ENCODE measurements around the gene RPL27A.

Gene RPL27A

DNA sequence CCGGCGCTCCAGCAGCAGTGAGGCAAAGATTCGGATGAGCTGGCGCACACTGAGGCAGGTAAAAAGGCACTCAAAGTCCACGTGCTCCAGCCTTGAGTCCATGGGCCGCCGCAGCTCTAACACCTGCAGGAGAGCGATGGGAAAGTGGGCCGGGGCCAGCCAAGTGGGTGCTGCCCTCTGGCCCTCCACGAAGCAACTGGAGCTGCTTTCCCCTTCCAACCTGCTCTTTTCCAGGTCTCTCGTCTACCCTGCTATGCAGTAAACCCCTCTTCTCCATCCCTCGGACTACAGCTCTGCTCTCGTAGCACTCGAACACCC lies 20.0 kb downstream of the RPL27A start:
- DNase-seq: no peak

DNA sequence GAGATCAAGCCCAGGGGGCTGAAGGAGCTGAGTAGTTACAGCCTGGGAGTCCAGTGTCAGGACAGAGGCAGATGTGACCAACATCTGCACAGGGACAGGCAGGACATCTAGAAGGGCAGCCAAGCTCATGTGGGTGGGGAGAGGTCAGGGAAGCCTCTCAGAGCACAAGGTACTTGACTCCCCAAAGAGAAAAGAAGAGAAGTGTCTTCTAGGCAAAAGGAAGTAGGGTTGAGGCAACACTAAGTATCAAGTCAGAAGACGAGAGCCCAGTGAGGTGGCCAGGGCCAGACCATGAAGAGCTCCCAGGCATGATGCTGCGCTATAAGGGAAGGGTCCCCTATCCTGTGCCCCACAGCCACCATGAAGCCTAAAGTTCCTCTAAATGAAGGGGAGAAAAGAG lies 21.5 kb downstream of the RPL27A start:
- DNase-seq: no peak

DNA sequence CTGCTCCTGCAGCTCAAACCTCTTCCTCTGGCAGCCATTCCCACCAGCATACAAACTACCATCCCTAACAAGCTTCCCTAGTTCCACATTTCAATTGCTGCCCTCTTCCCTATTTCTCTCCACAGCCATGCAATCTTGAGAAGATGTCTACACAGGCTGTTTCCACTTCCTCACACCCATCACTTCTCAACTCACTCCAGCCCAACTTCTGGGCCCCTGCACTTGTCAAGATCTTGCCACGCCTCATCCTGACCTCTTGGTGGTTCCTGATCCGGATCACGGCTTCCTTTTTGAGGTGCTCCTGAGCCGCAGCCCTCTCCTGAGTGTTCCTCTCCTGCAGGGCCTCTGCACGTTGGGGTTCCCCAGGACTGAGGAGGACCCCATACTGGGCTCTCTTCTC lies 22.6 kb downstream of the RPL27A start:
- no peak for DNase-seq

DNA sequence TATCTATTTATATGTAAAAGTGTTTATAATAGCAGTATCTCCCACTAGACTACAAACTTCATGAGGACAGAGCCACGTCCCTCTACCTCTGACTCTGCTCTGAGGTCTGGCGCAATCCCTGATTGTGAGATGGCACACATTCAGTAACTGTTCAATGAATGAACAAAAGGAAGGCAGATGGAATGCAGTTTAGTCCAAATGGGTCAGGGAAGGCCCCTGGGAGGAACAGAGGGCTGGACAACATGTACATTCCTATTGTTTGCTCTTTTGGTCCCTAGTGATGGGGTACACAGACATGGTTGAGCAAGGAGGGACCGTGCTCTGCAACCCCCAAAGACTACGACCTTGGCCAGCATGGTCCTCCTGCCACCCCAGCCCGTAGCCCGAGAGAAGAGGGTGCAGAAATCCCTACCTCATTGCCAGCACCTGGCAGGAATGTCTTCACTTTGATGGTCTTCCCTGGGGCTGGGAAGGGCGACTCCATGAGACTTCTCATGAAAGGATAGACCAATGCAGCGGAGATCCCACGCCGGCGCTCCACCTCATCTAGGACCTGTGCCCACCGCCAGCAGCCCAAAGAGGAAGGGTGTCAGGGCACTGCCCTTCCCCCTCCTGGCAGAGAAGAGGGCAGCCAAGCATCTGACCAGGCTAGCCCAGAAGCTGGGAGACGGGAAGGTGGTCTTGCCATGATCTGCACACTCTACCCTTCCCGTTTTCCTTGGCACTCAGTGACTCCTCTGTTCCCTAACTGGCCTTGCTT lies 24.3 kb downstream of the RPL27A start:
- DNase-seq: no peak

DNA sequence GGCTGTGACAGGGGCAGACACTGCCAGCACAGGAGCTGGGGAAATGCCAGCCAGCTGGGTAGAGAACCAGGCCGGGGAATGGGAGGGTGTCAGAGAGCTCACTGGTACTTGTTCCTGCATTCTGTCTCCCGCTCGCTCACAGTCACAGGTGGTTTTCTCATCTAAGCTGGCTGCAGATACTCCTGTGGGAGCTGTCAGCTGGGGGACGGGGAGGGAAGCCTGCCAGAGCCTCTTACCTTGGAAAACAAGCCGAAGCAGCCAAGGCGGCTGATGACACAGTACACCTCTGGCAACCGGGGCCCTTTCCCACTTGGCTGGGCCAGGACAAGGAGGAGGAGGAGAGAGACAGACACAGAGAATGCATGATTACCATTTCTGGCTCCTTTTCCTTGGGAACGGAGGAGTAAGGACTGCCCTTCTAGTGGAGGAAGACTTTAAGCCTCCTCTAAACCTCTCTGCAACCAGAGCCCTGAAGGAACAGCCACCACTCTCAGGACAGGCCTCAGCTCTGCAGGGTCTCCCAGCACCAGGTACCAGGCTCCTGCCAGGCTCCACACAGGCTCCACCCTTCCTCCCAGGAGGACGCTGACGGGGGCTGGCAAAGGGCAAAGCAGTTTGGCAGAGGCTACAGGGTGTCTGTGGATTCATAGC lies 25.1 kb downstream of the RPL27A start:
- DNase-seq: no peak

DNA sequence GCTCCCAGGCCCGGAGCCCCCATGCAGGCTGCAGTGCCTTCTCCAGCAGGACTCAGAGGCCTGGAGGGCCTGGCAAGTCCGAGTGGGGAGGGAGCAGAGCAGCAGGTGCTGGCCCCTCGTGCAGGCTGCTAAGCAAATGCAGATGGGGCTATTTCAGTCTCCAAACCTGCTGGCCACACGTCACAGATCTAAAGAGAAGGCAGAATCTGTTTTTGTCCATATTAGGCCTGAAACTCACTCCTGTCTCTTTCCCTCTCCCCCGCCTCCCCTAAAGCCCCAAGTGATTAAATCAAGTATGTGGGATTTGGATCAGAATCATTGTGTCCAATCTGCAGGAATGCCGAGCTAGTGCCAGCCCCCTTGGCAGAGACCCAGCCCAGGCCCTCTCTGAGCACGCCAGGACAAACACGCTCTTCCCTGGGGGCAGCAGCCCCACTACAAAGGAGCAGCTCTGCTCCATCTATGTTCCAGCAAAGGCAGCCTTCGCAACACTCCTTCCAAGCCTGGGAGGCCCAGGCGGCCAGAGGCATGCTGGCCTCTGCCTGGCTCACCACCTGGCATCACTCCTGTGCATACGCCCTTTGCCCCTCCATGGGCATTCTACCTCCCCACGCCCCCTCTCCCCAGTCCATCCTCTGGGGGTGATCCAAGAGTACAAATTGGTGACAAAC lies 26.5 kb downstream of the RPL27A start:
- no peak for DNase-seq

DNA sequence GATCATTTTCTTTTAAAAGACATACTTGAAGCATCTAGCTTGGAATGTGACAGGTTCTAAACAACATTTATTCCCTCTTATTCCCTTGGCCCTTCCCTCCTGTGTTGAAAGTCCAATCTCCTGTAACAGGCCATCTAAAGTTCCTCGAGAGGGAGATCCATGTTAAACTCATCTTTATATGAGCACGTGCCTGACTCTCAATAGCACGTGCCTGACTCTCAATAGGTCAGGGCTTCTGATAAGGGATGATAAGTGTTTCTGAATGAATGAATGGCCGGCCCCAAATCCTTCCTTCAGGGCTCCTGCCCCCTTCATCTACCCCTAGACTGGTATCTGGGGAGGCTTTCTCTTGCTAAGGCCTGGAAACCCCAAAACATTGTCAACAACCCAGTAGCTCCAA lies 27.2 kb downstream of the RPL27A start:
- DNase-seq: no peak

DNA sequence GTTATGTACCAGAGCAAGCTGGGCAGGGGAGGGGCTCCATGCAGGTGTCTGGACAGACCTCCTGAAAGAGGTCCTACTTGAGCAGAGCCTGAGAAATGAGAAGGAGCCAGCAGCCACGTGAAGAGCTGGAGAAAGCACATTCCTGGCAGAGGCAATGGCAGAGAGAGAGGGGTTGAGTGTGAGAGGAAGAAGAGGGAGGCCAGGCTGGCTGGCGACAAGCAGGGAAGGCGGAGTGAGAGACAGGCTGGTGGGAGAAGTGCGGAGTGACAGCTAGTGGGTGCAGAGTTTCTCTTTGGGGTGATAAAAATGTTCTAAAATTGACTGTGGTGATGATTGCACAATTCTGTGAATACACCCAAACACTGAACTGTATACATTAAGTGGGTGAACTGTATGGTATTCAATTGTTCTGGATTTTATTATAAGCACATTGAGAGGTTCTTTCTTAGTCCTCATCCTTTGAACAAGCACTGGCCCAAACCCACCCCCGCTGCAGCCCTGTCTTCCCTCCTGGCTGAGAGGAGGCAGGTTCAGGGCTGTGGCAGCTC lies 29.4 kb downstream of the RPL27A start:
- no peak for DNase-seq

DNA sequence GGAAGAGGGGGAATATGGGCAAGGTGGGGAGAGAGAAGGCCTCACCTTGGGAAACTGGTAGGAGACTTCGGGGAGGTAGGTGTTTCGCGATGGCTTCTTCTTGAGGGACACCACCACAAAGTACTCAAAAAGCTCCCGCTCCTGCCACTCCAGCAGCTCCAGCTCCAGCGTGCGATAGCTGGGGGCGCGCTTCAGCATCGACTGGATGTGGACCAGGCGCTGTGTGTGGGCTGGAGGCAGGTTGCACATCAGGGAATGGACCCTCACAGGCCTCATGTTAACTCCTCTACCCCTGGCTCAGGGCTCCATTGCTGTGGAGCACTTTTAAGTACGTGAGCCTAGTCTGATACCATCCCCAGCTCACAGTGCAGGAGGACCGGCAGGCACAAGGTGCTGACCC lies 29.9 kb downstream of the RPL27A start:
- no peak for DNase-seq

DNA sequence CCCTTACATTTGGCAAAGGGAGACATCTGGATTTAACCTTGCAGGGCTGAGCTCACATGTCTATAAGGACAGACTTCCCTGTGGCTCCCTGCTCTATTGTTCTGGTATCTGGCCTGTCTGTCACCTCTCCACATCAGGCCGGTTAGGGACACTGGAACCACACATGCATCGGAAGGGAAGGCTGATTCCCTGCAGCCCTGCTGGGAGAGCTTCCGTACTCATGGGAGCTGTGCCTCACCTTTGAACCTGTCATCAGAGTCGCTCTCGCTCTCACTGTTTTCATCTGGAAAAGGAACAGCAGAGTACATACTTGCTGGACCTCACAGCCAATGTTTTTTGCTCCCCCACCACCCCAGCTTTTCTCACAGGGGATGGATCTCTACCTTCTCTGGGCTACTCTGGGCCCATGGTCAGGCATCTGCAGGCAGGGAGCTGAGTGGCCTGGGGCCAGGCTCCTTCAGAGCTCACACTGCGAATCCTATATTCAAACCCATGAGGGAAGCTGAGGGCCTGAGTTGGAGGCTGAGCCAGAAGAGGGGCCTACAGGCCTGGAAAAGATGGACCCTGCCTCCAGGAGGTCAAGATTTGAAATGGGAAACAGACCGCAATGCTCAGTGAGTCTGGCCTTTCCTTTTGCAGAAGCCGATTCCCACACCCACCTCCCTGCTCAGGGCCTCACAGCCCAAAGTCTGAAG lies 31.3 kb downstream of the RPL27A start:
- no peak for DNase-seq

DNA sequence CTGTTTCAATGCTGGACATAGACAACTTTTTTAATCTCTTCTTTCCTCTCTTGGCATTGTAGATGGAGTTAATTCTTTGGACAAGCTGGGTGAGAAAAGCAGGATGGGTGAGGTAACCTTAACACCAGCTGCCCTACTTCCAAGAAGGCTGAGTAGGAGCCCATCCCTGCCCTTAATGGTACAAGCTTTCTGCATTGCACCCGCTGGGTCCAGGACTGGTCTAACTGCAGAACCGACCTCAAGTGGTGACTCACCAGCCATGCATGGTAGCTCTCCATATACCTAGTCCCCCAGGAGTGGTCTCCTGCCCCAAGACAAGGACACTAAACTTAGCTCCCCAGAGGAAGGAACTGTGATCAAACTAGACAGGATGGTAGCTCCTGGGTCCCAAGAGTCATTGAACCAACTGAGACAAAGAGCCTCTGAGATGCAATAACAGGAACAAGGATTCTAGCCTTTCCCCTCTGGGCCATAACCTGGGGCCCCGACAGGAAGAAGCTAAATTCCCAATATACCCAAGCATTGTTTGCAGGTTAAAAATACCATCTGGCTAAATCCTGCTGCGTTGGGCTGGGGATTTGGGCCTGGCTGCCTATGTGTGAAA lies 32.1 kb downstream of the RPL27A start:
- DNase-seq: no peak

DNA sequence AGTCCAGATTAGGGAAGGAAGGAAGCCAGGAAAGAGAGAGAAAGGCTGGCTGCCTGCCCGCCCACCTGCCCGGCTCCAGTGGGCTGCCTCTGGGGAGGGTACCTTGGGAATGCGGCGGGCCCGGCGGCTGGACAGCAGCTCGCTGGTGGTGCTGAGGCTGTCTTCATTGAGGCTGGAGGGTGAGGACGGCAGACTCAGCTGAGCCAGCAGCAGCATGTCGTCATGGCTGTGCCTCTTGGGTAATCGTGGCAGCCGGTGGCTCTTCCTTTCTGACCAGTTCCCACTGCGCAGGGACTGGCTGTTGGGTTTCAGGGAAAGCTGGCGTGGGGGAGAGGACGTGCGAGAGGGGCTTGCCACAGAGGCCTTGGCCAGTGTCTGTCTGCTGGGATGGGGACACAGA lies 32.9 kb downstream of the RPL27A start:
- no peak for DNase-seq

DNA sequence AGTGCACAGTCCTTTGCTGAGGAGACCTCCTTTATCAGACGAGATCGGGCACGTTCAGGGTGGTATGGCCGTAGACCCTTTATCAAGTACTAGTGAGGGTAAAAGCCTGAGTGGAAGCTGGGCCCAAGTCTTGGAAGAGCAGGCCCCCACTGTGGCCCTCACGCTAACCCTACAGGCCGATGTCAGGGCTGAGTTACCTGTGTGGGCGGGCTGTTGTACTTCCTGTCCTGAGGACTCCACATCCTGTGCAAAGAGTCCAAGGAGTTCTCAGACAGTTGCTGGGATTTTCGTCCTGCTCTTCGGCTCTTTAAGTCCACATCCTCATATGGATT lies 34.9 kb downstream of the RPL27A start:
- DNase-seq: no peak

DNA sequence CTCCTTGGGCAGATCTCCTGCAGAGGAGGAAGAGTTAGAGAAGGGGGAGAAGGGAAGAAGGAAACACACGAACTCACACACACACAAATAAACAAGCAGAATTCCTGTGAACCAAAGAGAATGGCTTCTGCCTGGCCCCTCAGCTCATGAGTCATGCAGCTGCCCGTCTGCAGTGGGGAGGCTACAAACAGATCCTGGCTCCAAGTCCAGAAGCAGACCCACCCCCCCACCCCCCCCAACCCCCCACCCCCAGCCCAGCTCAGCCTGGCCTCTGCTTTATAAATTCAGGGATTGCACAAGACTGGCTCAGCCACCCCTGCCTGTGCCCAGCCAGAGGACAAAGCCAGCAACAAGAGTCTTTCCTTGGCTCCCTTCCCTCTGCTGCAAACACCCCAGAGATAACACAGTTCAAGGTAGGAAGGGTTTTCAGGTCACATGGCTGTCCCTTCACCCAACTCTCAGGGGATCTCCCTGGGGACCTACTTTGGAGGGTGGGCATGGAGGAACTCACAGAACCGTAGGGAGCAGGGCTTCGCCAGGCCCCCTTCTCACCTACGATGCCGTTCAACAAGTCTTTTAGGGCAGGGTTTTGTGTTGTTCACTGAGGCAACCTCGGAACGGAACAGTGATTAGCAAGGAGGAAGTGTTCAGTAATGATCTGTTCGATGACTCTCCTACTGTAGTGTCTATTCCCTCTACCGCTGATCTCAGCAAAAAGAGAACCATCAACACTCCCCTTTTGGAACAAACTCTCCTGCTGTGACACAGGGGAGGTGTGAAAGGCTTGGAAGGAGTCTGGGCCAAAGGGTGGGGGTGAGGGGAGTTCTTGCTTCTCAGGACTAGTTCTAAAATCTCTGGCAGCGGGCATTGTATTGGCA lies 35.5 kb downstream of the RPL27A start:
- no peak for DNase-seq

DNA sequence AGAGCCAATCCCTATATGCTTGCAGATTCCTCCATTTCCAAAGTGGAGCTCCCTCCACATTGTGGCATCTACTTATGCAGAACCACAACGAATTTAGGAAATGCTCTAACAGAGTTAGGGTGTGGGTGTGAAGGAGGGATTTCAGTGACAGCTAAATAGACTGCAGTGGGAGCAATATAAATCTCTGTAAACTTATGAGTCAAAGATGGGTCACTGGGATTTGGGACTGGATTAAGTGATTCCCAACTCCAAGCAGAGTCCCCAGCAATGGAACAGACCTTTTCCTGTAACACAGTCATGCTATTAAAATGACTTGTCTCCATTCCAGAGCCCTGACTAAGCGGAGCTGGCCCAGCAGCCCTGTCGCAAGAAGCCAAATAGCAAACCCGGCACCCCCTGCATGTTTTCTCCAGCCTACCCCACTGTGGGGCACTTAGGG lies 36.6 kb downstream of the RPL27A start:
- no peak for DNase-seq

DNA sequence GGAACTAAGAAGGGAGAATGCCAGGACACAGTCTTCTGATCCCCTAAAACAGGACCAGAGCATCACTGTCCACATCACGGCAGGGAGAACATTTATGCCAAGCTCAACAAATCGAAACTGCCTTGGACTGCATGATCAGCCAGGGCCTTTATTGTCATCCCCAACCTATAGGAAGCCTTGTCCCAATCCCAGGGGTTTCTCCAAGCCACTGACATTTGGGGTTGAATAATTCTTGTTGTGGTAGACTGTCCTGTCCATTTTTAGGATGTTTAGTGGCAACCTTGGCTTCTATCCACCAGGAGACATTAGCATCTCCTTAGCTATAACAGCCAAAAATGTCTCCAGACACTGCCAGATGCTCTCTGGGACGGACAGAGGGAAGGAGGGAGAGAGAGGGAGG lies 37.1 kb downstream of the RPL27A start:
- no peak for DNase-seq

DNA sequence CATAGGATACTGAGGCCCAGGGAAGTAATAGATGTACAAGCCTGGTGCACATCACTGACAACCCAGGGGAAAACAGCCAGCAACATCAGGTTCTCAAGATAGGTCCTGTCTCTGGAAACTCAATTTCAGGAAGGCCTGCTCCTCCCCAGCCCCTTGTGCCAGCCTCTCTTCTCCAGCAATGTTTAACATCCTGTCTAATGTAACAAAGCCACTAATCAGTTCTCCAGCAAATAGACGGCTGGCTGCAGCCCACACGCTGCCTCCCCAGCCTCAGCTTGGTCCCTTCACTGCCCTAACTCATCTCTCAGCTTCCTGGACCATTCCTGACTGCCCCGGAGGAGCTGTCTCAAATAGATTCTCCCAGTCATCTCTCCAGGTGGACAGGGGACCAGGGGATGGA lies 37.8 kb downstream of the RPL27A start:
- DNase-seq: no peak

DNA sequence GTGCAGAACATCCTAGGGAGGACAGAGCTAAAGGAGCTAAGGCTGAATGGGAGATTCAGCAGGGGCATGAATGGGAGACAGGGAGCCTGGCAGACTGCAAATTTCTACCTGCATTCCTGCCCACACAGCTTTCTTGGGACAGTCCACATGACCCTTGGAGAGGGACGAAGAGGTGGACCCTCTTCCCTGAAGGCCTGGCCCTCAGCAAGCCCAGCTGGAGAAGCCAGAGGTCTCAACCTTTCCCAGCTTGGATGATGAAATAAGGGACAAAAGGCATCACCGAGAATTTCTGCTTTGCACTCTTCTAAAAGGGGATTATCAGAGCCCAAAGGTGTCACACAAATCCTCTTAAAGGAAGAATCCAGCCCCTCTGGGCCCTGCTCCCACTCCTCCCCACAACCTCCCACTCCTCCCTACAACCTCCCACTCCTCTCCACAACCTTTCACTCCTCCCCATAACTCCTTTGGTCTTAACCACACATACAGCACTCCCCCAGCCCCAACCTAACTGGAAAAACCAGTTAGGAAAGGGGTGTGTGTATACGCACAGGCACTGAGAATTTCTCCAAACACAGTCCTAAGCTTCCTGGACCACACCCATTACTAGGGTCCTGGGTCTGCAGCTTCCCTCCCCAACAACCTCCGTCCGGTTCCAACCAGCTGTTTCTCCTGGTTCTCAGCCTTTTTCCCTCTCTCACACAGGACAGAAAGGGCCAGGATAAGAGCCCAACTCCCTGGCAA lies 38.4 kb downstream of the RPL27A start:
- DNase-seq: no peak

DNA sequence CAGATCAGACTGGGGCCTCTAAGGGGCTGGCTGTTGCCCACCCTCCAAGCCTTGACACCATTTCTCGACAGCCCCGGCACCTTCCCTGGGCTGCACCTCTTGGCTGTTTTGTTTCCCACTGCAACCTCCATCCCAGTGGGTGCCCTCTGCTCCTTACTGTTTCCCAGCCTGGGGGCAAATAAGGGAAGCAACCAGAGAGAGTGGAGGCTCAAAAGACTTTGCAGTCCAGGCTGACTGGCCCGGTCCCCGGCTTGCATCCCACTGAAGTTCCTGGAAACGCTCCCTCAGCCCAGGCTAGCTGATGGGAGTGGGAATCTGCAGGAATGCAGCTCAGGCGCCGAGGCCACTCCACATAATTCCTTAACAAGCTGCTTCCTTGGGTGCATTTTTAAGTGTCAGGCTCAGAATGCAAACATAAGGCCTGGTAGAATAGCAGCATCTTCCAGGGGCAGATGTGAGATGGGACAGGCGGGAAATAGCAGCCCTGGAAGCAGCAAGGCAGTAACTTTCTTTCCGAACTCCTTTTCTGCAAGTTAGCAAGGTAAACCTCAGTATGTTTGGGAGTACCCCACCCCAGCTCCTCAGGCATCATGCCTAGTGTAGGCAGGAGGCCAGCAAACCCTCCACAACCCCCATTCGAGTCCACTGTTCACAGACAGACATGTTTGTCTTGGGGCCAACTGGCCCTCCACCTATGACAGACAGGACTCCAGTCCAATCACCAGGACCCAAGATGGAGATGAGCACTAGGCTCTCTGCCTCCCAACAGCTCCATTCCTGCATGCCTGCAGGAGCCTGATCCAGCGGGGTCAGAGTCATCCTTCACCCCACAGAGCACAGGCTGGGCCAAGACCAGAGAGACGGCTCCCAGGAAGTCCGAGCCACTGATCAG lies 39.3 kb downstream of the RPL27A start:
- no peak for DNase-seq

DNA sequence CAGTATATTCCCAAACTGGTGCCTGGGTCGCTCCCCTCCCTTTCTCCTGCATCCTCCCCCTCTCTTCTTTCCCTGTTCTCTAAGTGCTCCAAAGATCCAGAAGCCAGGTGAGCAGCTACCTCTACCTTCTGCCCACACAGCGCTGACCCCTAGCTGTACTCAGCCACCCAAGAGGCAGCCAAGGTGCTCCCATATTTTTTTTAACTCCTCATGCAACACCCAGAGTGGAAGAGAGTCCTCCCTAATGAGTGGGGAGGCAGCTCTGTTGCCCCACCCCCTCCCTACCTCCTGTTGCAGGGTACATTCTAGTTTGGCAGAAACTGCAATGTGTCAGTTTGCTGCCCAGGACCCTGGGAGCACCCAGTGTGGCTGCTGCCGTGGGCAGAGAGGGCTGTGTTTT lies 40.2 kb downstream of the RPL27A start:
- DNase-seq: no peak
